Pericardium fibroblast (primary cell): ENCODE measurements around the gene SS18. TPM values are rescaled to one million over a fixed set of nuclear protein-coding genes. Genes with fewer than 3 reads are reported as not detected.

Source experiments
- total RNA-seq: library from RNA; depleted of rRNA; stranded (reverse); fragments of >200 nt; gene quantifications from 2 replicates; pipeline ENCODE4 v1.2.3, GENCODE V29; 2015

Gene SS18, protein sequence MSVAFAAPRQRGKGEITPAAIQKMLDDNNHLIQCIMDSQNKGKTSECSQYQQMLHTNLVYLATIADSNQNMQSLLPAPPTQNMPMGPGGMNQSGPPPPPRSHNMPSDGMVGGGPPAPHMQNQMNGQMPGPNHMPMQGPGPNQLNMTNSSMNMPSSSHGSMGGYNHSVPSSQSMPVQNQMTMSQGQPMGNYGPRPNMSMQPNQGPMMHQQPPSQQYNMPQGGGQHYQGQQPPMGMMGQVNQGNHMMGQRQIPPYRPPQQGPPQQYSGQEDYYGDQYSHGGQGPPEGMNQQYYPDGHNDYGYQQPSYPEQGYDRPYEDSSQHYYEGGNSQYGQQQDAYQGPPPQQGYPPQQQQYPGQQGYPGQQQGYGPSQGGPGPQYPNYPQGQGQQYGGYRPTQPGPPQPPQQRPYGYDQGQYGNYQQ
- total RNA-seq = 64.8 and 76.4 TPM in 2 replicates

DNA sequence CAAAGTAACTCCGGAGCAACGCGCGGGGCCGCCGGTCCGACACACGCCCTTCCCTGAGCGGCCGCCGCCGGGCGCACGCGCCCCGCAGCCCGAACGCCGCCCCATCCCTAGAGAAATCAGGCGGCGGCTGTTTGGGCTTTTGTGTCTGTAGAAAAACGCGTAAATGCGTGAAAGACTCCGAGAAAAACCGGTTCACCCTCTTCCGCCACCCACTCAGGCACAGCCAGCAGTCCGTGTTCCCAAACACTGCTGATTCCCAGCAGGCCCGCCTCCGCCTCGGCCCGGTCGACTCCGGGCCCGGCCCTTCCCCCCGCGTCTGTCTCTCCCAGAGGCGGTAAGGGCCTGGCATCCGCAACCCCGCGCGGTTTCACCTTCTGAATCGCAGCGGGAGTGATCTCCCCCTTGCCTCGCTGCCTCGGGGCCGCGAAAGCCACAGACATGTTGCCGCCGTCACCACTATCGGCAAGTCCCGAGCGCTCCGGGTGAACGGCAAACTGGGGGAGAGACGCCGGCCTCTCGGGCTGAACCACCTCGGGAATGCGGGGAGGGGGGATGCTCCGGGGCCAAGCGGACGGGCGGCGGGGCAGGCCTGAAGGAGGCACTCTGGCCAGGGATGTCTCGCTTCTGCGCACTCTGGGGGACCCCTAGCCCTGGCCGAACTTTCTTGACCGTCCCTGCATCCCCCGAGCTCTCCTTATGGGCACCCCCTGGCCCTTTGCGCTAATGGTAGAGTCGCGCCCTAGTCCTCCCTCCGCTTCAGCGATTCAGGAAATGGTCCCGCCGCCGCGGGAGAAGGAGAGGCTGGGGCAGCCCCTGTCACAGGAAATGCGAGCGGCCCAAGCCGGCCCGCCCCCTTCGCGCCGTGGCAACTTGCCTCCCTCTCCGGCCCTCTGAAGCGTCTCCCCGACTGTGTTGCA, at the start of gene SS18:
SS18 (minus strand) TSS at position 484 of the 917 bp plus-strand sequence; CDS start at position 440, 44 bp downstream.

DNA sequence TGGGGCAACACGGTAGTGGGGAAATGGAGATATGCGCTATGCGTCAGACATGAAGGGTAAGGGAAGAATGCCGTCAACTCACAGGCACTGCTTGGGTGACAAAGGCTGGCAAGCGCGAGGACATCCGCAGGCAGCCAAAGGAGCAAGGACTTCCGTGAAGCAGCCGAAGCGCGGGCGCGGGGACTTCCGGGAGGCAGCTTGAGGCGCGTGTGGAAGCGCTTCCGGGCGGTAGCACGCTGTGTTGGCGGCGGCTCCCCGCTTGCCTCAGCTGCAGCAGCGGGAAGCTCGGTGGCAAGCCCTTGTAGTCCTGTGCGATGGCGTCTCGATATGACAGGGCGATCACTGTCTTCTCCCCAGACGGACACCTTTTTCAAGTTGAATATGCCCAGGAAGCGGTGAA, 43.2 kb upstream of the SS18 start, which contains the start of gene PSMA8:
PSMA8 (plus strand) TSS at position 218 of the 400 bp plus-strand sequence; CDS start at position 315, 97 bp downstream.

Other genes starting within 250 kb of the SS18 start
- not detected in 2 replicates for gene PSMA8, start 43.3 kb upstream of the SS18 start, total RNA-seq
- gene TAF4B, start 135.8 kb upstream of the SS18 start, total RNA-seq = 3.0 and 3.6 TPM in 2 replicates